Measurements from ENCODE around the gene TM4SF1.

- TF ChIP-seq, protein P1, sequence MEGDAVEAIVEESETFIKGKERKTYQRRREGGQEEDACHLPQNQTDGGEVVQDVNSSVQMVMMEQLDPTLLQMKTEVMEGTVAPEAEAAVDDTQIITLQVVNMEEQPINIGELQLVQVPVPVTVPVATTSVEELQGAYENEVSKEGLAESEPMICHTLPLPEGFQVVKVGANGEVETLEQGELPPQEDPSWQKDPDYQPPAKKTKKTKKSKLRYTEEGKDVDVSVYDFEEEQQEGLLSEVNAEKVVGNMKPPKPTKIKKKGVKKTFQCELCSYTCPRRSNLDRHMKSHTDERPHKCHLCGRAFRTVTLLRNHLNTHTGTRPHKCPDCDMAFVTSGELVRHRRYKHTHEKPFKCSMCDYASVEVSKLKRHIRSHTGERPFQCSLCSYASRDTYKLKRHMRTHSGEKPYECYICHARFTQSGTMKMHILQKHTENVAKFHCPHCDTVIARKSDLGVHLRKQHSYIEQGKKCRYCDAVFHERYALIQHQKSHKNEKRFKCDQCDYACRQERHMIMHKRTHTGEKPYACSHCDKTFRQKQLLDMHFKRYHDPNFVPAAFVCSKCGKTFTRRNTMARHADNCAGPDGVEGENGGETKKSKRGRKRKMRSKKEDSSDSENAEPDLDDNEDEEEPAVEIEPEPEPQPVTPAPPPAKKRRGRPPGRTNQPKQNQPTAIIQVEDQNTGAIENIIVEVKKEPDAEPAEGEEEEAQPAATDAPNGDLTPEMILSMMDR (IDR thresholded peaks at IDR 0.05; ENCODE audit: low read length), result no peak
- no peak for TF ChIP-seq EZH2 (optimal IDR thresholded peaks at IDR 0.05; ENCODE audit: low read depth, low read length)
- no peak for TF ChIP-seq EZH2phosphoT487 (IDR thresholded peaks at IDR 0.05; ENCODE audit: low read length)
These were observed 8.6 kb downstream of the TM4SF1 start for GRCh38 chr3:149368674-149369497.

Data from MM.1S (cell line).